Fibroblast of lung (primary cell): ENCODE data around the gene INO80E.

Source experiments
- CTCF ChIP-seq, 2 donors: IDR thresholded peaks in 1 of 2; conservative IDR thresholded peaks in 1 of 2; 1 replicate in 1 of 2; 2 replicates in 1 of 2; pipeline ENCODE4 v1.5.1; 2011 to 2012; ENCODE audit warnings: low read length in 2 of 2, control low read depth in 1 of 2, inconsistent platforms in 1 of 2, low read depth in 1 of 2, mild to moderate bottlenecking in 1 of 2
- EZH2 ChIP-seq: IDR thresholded peaks from 2 replicates; pipeline ENCODE4 v1.5.1; 2012; ENCODE audit warnings: low read length, control low read depth, mild to moderate bottlenecking; ENCODE audit errors: missing control alignments

- TF ChIP-seq CTCF (conservative IDR thresholded peaks at IDR 0.05 in 1 of 2, IDR thresholded peaks at IDR 0.05 in 1 of 2; ENCODE audit: low read depth in 1 of 2, low read length in 2 of 2) (no peak), EZH2 (no peak)
Observed at GRCh38 chr16:30009085-30009862, 13.2 kb downstream of the INO80E start.
